Measurements from ENCODE around the gene PDZD4.

DNA sequence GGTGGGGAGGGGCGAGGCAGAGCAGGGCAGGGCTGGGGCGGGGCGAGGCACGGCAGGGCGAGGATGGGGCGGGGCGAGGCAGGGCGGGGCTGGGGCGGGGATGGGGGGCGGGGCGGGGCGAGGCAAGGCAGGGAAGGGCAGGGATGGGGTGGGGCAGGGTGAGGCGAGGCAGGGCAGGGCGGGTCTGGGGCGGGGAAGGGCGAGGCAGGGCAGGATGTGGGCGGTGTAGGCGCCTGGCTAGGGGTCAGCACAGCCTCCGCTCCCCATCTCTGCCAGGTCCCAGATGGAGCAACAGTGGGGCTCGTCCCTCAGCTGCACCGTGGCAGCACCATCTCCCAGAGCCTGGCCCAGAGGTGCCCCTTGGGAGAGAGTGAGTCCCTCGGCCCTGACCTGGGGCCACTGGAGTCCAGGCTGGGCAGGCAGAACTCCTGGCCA is 53.7 kb downstream of the PDZD4 start:
- TF ChIP-seq, protein P1, sequence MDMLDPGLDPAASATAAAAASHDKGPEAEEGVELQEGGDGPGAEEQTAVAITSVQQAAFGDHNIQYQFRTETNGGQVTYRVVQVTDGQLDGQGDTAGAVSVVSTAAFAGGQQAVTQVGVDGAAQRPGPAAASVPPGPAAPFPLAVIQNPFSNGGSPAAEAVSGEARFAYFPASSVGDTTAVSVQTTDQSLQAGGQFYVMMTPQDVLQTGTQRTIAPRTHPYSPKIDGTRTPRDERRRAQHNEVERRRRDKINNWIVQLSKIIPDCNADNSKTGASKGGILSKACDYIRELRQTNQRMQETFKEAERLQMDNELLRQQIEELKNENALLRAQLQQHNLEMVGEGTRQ (IDR thresholded peaks at IDR 0.05; ENCODE audit: borderline replicate concordance, low read depth, low read length): no peak
- no peak for TF ChIP-seq JUND (IDR thresholded peaks at IDR 0.05)
- TF ChIP-seq, protein P2, sequence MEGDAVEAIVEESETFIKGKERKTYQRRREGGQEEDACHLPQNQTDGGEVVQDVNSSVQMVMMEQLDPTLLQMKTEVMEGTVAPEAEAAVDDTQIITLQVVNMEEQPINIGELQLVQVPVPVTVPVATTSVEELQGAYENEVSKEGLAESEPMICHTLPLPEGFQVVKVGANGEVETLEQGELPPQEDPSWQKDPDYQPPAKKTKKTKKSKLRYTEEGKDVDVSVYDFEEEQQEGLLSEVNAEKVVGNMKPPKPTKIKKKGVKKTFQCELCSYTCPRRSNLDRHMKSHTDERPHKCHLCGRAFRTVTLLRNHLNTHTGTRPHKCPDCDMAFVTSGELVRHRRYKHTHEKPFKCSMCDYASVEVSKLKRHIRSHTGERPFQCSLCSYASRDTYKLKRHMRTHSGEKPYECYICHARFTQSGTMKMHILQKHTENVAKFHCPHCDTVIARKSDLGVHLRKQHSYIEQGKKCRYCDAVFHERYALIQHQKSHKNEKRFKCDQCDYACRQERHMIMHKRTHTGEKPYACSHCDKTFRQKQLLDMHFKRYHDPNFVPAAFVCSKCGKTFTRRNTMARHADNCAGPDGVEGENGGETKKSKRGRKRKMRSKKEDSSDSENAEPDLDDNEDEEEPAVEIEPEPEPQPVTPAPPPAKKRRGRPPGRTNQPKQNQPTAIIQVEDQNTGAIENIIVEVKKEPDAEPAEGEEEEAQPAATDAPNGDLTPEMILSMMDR (IDR thresholded peaks at IDR 0.05): no peak
- TF ChIP-seq POLR2AphosphoS5 (IDR thresholded peaks at IDR 0.05; ENCODE audit: low read depth, low read length): no peak
- no peak for TF ChIP-seq RAD21 (IDR thresholded peaks at IDR 0.05; ENCODE audit: low read length)
- TF ChIP-seq, protein P3, sequence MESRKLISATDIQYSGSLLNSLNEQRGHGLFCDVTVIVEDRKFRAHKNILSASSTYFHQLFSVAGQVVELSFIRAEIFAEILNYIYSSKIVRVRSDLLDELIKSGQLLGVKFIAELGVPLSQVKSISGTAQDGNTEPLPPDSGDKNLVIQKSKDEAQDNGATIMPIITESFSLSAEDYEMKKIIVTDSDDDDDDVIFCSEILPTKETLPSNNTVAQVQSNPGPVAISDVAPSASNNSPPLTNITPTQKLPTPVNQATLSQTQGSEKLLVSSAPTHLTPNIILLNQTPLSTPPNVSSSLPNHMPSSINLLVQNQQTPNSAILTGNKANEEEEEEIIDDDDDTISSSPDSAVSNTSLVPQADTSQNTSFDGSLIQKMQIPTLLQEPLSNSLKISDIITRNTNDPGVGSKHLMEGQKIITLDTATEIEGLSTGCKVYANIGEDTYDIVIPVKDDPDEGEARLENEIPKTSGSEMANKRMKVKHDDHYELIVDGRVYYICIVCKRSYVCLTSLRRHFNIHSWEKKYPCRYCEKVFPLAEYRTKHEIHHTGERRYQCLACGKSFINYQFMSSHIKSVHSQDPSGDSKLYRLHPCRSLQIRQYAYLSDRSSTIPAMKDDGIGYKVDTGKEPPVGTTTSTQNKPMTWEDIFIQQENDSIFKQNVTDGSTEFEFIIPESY (IDR thresholded peaks at IDR 0.05; ENCODE audit: borderline replicate concordance, low read depth): no peak
- no peak for TF ChIP-seq MXI1 (IDR thresholded peaks at IDR 0.05; ENCODE audit: low read depth, low read length)
- TF ChIP-seq, protein P4, sequence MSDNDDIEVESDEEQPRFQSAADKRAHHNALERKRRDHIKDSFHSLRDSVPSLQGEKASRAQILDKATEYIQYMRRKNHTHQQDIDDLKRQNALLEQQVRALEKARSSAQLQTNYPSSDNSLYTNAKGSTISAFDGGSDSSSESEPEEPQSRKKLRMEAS (IDR thresholded peaks at IDR 0.05; ENCODE audit: low read depth): no peak
- no peak for TF ChIP-seq REST (IDR thresholded peaks at IDR 0.05; ENCODE audit: low read depth, low read length)
- no peak for TF ChIP-seq RCOR1 (IDR thresholded peaks at IDR 0.05; ENCODE audit: low read length)
- no peak for TF ChIP-seq FOXM1 (IDR thresholded peaks at IDR 0.05; ENCODE audit: low read depth)
- TF ChIP-seq TAF1 (IDR thresholded peaks at IDR 0.05; ENCODE audit: borderline replicate concordance, low read depth, low read length): no peak
- TF ChIP-seq SMC3 (IDR thresholded peaks at IDR 0.05; ENCODE audit: low read depth, low read length): no peak
